Measurements from ENCODE around the gene MACROD2. TPM values are rescaled to one million over a fixed set of nuclear protein-coding genes. Genes with fewer than 3 reads are reported as not detected.

Gene MACROD2
- total RNA-seq, 1 donor from 2014 or later, result 4.2 TPM

DNA sequence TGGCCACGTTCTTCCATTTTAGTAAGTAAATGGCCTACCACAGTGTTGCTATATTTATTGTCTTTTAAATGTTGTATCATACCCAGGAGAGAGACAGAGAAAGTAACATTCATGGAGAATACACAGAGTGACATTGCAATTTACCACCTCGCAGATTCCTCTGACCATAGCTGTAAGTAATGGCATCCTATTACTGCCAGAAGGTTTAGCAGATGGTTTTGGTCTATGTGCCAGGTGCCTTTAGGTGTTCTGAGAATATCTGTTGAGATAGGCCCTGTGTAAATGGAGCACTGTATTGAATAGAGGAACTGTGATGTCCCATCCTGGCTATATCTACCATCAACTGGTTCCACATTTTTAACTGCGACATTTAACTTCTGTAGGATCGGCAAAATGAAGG lies 2018.3 kb downstream of the MACROD2 start:
- no peak for ATAC-seq (ENCODE audit: poor library complexity)
- no peak for DNase-seq
- intact Hi-C loops (cut with DNase I), result no loop called here

DNA sequence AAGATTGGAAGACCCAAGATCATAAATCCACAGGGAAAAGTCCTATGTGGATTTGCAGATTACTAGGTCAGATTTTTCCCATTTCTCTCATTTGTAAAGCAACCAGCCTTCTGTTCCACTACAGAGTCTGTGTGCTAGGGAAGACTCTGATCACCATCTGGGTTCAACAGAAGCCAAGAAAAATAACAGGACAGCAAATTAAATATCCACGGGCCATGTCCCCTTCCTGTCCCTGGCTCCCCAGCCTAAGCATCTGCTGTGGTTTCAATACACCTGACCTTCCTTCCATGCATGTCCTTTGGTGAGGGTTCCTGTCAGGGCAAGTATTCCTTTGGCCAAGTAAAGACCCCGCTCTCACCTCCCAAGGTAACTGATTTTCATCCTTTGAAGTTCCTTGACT lies 2019.1 kb downstream of the MACROD2 start:
- ATAC-seq (ENCODE audit: poor library complexity) (no peak), DNase-seq (no peak)
- intact Hi-C loops (cut with DNase I), result no loop called here

DNA sequence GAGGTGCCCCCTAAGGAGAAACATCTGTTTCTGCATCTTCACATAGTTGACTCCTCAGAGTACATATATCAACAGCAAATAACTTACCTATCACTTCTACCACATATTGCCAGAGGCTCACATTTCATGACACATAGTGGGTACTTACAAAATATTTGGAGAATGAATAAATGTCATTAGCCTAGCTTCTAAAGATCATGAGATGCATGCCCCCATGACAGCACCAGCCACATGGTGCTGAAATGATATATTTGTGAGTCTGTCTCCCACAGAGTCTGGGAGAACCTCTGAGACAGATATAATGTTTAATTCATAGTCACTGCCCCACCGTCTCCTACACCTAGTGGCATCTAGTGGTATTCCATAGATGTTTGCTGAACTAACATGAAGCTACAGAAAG lies 2022.3 kb downstream of the MACROD2 start:
- intact Hi-C loops (cut with DNase I), result no loop called here
- ATAC-seq (ENCODE audit: poor library complexity) (no peak), DNase-seq (no peak)

DNA sequence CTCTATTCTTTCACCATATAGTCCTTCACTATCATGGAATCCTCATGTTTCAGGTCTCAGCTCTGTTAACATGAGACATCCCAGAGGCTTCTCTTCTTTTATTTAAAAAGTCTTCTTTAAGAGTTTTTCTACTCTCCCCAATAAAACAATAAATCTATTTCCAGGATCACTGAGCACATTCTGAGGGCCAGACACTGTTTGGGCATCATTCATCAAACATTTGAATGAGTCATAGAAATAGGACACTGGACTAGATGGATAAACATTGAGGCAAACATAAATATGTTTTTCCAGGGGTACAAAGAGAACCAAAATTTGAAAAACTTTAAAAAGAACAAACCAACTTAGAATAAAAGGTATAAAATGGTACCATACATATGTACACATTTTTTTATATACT lies 2023.6 kb downstream of the MACROD2 start:
- no peak for DNase-seq
- intact Hi-C loops (cut with DNase I), result no loop called here
- no peak for ATAC-seq (ENCODE audit: poor library complexity)

DNA sequence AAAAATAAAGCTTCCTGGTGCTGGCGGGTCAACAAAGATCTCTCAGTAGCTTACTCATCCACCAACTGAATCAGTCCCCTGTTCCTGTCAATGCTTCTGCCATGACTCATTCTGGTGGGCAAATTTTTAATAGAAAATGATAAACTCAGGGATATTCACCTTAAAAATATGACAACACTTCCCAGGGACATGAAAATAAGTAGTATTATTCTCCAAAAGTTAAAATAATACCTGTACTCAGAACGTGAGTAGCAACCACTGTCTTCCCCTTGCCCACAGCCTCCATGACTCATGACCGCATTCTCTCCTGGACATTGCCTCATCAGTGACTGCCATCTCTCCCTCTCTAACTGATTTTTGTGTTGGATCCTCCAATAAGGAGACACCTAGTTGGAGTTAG lies 2025.7 kb downstream of the MACROD2 start:
- intact Hi-C loops (cut with DNase I), result no loop called here
- ATAC-seq (ENCODE audit: poor library complexity), result no peak
- DNase-seq, result no peak

DNA sequence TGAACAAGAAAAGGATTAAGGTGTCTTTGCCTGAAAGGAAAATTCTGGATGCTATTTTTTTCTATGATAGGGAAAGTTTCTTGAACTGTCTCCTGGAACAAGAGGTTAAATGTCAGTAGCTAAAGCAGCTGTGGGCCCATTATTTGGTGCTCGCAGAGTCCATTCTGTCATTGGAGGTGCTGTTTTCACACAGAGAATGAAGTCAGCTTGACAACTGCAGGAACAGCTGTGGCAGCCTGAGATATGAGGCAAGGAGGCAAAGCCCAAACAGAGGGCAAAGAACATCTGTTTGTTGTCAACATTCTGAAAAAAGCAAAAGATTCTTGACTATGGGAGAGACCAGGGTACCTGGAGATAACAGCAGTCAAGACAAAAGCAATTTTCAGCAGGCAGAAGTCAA lies 2029.8 kb downstream of the MACROD2 start:
- no peak for DNase-seq
- intact Hi-C loops (cut with DNase I), result no loop called here
- no peak for ATAC-seq (ENCODE audit: poor library complexity)

DNA sequence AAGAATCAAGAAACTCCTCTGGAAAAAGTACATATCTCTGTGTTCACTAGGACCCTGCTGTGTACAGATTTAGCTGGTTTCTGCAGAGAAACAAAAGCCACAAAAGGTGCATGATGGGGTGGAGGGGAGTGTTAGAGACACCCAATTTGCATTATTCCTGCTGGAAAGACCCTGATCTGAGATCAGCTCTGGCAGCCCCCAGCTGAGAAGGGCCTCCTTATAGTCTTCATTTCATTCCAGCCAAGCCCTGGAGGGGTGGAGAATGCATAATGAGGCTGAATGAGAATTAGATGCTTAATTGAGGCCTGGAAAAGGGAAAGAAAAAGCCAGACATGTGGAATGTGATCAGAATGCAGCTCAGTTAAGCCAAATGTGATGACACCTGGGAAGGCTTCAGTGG lies 2032.4 kb downstream of the MACROD2 start:
- intact Hi-C loops (cut with DNase I), result no loop called here
- DNase-seq (no peak), ATAC-seq (ENCODE audit: poor library complexity) (no peak)

DNA sequence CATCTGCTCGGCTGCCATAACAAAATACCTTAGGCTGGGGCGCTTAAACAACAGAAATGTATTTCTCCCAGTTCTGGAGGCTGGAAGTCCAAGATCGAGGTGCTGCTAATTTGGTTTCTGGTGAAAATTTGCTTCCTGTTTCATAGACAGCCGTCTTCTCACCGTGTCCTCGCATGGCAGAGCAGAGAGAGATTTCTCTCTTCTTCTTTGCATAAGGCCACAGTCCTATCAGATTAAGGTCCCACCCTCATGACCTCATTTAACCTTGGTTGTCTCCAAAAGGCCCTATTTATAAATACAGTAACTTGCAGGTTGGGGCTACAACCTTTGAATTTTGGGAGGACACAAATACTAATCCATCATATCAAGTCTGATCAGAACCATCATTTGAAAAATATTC lies 2033.6 kb downstream of the MACROD2 start:
- DNase-seq (no peak), ATAC-seq (ENCODE audit: poor library complexity) (no peak)
- intact Hi-C loops (cut with DNase I), result no loop called here

DNA sequence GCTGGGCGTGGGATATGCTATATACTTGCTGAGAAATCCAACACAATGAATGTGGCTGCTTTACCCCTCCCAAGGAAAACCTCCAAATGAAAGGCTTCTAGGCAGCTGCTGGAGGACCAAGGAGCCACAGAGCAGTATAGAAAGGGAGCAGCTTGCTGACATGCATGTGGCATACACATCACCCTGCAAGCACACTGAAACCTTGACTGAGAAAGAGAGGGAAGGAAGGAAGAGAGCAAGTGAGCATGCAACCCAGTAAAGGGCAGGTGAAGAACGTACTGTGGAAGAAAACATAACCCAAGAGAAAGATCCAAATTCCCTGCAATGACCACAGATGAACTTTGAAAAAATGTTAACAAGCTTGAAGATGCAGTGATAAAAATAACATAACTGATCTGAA lies 2034.9 kb downstream of the MACROD2 start:
- ATAC-seq (ENCODE audit: poor library complexity) (no peak), DNase-seq (no peak)
- intact Hi-C loops (cut with DNase I), result no loop called here

DNA sequence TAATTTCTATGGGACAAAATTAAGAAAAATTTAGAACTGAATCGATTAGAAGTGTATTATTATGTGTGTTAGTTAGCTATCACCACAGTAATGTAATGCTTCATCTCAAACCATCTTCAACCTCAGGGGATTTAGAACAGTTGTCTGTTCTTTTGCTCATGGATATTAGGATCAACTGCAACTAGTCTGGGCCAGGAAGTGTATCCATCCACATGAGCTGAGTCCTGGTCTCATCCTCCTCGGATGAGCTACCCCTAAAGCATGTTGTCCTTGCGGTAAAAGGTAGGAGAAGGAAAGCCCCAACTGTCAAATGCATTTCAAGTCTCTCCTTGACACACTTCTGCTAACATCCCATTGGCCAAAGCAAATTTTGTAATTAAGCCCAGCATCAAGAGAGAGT lies 2040.3 kb downstream of the MACROD2 start:
- intact Hi-C loops (cut with DNase I), result no loop called here
- no peak for ATAC-seq (ENCODE audit: poor library complexity)
- DNase-seq, result no peak

DNA sequence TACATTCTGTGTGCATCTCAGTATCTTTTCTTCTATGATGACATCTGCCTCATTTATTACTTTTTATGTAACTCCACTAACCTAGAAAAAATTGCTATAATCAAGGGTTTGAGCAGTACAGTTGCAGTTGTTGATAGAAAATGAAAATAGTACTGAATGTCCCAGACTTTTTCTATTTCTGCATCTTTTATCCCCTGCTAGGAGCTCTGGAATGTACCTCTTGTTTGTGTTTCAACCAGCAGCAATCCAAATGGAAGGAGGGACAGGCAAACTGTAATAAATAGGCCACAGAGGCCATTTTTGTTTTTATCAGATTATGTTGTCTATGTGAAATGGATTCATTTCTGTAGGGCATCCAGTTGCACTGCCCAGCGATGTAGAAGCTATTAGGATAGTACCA lies 2041.0 kb downstream of the MACROD2 start:
- no peak for ATAC-seq (ENCODE audit: poor library complexity)
- DNase-seq, result no peak
- intact Hi-C loops (cut with DNase I), result no loop called here

DNA sequence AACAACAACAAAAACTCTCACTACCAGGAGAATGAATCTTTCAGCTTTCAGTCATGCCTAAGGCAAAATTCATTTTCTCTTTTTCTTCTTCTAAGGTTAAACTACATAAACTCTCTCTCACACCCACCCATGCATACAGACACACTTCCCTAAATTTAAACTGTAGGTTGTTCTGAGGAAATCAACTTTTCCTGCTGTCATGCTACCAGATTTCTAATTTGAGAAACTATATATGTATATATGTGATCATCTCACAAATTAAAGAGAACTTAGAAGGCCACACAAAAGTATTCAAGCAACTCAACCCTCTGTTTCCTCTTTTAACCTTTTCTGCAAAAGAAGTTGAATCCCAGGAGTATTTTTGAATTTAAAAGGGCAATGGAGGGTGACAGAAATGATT lies 2045.4 kb downstream of the MACROD2 start:
- no peak for DNase-seq

DNA sequence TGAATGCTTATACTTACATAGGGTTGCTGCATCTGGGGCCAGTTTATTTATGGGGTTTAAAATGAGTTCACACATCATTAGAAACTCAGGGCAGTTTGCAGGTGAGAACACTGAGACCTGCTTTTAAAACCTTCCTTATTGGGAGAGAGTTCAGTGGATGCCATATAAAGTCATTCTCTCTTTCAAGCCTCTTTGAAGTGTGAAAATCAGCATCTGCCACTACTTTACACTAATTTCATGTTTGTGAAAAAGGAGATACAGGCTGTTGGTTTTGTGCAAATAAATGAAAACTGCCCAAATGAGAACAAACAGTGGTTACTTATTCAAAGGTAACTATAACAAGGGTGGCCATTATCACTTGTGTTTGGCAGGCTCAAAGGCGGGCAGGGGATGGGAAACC lies 2047.4 kb downstream of the MACROD2 start:
- ATAC-seq (ENCODE audit: poor library complexity) (no peak), DNase-seq (no peak)
- intact Hi-C loops (cut with DNase I), result no loop called here

More for the DNA sequence above, 2045.4 kb downstream of the MACROD2 start:
- ATAC-seq (ENCODE audit: poor library complexity), result no peak
- intact Hi-C loops (cut with DNase I), result no loop called here

DNA sequence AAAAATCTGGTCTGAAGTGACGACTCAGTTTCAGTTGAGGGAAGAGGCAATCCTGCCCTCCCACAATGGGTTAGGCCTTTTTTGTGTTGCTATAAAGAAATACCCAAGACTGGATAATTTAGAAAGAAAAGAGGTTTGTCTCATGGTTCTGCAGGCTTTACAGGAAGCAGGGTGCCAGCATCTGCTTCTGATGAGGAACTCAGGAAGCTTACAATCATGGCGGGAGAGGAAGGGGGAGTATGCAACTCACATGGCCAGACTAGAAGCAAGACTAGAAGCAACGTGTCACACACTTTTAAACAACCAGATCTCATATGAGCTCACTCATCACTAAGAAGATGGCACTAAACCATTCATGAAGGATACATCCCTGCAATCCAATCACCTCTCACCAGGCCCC lies 2048.6 kb downstream of the MACROD2 start:
- ATAC-seq (ENCODE audit: poor library complexity), result no peak
- intact Hi-C loops (cut with DNase I), result no loop called here
- no peak for DNase-seq

DNA sequence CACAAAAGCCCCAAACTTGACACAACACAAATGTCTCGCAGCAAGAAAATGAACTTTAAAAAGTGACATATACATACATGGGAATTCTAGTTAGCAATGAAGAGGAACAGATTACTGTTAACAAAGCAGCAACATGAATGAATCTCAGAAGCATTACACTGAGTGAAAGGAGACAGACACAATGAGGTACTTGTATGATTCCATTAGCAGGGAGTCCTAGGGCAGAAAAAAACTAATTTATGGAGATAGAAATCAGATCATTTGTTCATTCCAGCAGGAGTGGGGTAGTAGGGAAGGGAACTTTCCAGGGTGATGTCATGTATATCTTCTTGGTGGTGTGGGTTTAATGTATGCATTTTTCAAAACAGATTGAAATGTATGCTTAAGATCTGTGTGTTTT lies 2053.6 kb downstream of the MACROD2 start:
- DNase-seq (no peak), ATAC-seq (ENCODE audit: poor library complexity) (no peak)
- intact Hi-C loops (cut with DNase I), result no loop called here

DNA sequence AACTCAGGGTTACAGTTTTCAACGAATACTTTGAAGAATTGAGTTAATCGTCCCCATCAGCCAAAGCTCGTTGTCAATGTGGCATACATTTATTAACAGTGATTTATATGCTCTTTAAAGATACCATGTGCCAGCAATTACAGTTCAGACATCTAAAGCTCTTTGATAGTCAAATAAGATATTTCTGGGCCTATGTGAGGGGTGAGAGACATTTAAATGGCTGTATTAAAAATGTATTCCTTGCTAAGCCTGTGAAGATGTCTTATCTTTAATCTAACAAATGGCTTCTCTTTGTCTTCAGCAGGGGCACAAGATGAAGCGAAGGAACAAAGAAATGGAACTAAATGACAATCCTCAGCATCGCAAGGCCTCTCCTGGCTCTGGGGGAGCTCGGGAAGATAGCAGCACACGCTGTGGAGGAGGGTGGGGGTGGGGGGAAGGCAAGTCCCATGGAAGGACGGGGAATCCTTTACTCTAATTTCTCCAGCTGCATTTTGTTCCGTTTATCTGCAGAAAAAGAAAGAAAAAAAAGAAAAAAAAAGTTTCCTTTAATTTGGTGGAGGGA lies 2054.3 kb downstream of the MACROD2 start:
- DNase-seq (no peak), ATAC-seq (ENCODE audit: poor library complexity) (no peak)
- intact Hi-C loops (cut with DNase I), result no loop called here

DNA sequence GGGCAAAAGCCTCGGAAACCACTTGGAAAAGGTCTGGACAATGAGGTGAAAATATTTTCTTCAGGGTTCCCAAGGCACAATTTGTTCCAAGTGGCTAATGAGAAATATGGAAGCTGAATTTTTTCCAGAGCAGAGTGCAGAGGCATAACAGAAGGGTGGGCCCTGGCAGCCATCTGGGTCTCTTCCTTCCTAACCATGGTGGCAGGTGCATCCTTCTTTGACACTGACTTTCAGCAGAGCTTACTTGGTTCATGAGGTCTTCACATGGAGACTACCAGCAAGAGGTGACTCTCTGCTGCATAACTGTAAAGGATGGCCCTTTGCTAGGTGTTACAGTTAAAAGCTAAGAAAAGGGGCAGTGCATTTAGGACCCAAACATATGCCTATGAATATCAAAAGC lies 2055.1 kb downstream of the MACROD2 start:
- ATAC-seq (ENCODE audit: poor library complexity), result no peak
- no peak for DNase-seq
- intact Hi-C loops (cut with DNase I), result no loop called here

DNA sequence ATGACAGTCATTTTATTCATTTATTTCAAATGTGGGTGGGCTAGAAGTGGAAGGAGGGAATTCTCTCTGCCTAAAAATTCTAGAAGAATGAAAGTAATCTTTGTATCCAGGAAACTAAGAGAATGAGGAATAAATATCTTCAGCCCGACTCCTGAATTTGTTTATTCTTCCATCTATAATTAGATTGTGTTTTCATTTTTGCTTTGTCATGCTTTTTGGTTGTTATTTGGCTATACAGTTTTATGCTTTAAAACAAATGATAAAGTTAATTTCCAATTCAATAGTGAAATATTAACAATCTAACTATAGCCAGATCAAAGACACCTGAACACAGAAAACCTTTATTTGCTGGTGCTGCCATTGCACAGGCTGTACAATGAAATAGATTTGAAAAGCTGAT lies 2056.7 kb downstream of the MACROD2 start:
- no peak for DNase-seq
- intact Hi-C loops (cut with DNase I), result no loop called here
- no peak for ATAC-seq (ENCODE audit: poor library complexity)

DNA sequence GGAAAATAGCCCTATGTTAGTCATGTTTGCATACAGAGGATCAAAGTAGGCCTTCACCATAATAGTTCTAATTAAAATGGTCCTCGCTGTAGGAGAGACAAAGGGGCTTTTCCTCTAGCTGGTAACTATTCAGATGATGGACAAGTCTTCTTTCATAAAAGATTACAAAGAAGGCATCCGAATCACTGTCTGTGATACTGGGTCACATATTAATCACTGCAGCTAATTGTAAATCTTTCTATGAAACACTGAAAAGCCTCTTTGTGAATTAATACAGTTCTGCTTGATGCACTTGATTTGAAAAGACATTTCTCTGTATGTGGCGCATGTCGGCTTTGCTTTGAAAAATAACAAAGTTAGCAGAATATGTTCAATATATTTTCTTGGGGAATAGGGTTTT lies 2057.1 kb downstream of the MACROD2 start:
- no peak for DNase-seq
- intact Hi-C loops (cut with DNase I), result no loop called here
- no peak for ATAC-seq (ENCODE audit: poor library complexity)

DNA sequence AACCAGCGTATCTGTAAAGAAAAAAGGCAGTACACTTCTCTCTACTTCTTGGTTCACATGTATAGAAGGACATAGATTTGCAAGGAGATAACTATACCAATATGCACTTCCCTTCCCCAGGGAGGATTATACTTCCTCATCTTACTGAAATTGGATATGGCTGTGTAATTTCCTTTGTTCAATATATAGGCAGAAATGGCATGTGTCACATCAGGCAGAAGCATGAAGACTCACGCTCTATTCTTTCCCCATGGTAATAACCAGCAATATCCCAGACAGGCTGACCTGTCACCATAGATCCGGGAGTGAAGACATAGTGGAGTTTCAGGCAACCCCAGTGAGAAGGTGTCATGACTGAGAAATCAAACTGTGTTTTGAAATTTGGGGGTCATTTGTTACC lies 2059.7 kb downstream of the MACROD2 start:
- ATAC-seq (ENCODE audit: poor library complexity) (no peak), DNase-seq (no peak)

DNA sequence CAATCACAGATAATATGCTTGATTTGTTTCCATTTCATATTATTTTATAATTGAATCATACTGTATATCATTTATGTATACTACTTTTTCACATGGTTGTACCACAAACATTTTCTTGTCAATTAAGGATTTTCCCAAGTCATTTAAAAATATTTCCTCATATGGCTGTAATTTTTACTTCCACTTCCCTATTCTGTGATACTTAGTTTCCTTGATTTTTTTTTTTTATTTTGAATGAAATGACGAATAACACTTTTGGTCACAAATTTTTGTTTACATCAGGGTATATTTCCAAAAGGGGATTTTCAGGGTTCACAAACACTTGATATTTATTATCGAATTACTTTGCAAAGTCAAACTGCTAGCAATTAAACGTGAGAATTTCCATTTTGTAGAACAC lies 2062.3 kb downstream of the MACROD2 start:
- intact Hi-C loops (cut with DNase I), result no loop called here
- DNase-seq (no peak), ATAC-seq (ENCODE audit: poor library complexity) (no peak)

More for the DNA sequence above, 2059.7 kb downstream of the MACROD2 start:
- intact Hi-C loops (cut with DNase I), result no loop called here

DNA sequence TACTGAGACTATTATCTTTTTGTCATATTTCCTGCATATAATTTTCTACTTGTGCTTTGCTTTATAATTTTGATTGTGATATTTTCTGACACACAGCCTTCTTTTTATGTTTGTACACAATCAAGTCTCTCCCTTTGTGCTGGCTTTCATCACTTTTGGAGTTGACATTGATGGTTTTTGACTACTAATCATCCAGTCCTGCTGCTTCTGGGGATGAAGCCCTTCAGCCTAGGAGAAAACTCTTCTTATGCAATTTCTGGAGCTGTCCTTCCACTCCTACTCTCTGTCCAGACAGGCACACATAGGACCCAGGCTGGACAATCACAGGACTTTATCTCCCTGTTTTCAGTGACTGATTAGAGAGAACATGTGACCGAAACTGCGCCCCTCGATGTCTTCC lies 2063.0 kb downstream of the MACROD2 start:
- intact Hi-C loops (cut with DNase I), result no loop called here
- DNase-seq (no peak), ATAC-seq (ENCODE audit: poor library complexity) (no peak)
